Activated CD4-positive, alpha-beta T cell treated with anti-CD3 and anti-CD28 coated beads for 4 hours (primary cell): ENCODE data around the gene OPA1.

Experiments used
- DNase-seq, 2 donors: peaks; one replicate each; pipeline ENCODE4 v3.0.0-alpha.2; 2020

The OPA1 gene

GRCh38 chr3:193592841-193593667 is at the start of gene OPA1:
OPA1 (plus strand) TSS chr3:193593208; CDS start chr3:193593378, 170 bp downstream.
- DNase-seq: peak; percentile 86 to 89

- DNase-seq: no peak
Measured at GRCh38 chr3:193544289-193544688, 48.7 kb upstream of the OPA1 start.

GRCh38 chr3:193545304-193545703 is 47.7 kb upstream of the OPA1 start:
- DNase-seq: no peak

- no peak for DNase-seq
Measured at GRCh38 chr3:193546129-193546528, 46.9 kb upstream of the OPA1 start.

GRCh38 chr3:193548406-193548805 is 44.6 kb upstream of the OPA1 start:
- DNase-seq: no peak

- DNase-seq: no peak
Measured at GRCh38 chr3:193552923-193553322, 40.1 kb upstream of the OPA1 start.

- no peak for DNase-seq
Measured at GRCh38 chr3:193553586-193553985, 39.4 kb upstream of the OPA1 start.

- DNase-seq: no peak
Measured at GRCh38 chr3:193554811-193555210, 38.2 kb upstream of the OPA1 start, which contains the start of gene ATP13A4. ATP13A4 (minus strand) TSS chr3:193554895; CDS start chr3:193554799, 96 bp downstream.

- DNase-seq: no peak
Measured at GRCh38 chr3:193556841-193557240, 36.2 kb upstream of the OPA1 start.

- no peak for DNase-seq
Measured at GRCh38 chr3:193559100-193559499, 33.9 kb upstream of the OPA1 start.

GRCh38 chr3:193560091-193560490 is 32.9 kb upstream of the OPA1 start:
- DNase-seq: no peak

GRCh38 chr3:193560870-193561269 is 32.1 kb upstream of the OPA1 start:
- no peak for DNase-seq

- no peak for DNase-seq
Measured at GRCh38 chr3:193563426-193563825, 29.6 kb upstream of the OPA1 start.

GRCh38 chr3:193564012-193564411 is 29.0 kb upstream of the OPA1 start:
- no peak for DNase-seq

GRCh38 chr3:193569119-193569518 is 23.9 kb upstream of the OPA1 start:
- no peak for DNase-seq

GRCh38 chr3:193572426-193572908 is 20.5 kb upstream of the OPA1 start:
- DNase-seq: peak; percentile 27 to 37

- DNase-seq: no peak
Measured at GRCh38 chr3:193573403-193574191, 19.4 kb upstream of the OPA1 start.

GRCh38 chr3:193574488-193575070 is 18.4 kb upstream of the OPA1 start:
- DNase-seq: no peak

- no peak for DNase-seq
Measured at GRCh38 chr3:193585530-193585929, 7.5 kb upstream of the OPA1 start.

- no peak for DNase-seq
Measured at GRCh38 chr3:193586526-193586925, 6.5 kb upstream of the OPA1 start.

- no peak for DNase-seq
Measured at GRCh38 chr3:193589129-193589528, 3.9 kb upstream of the OPA1 start.

GRCh38 chr3:193589616-193590015 is 3.4 kb upstream of the OPA1 start:
- no peak for DNase-seq

GRCh38 chr3:193590088-193590856 is 2.7 kb upstream of the OPA1 start:
- DNase-seq: no peak
